MCF 10A (cell line): ENCODE results near the gene TMEM61. TPM values are rescaled to one million over a fixed set of nuclear protein-coding genes. Genes with fewer than 3 reads are reported as not detected.

Experiments
- BruUV-seq: library from RNA; stranded (reverse); fragments of 400-500 nt; replicated peaks from 2 replicates; lab custom pipeline; 2021; lab: Mats Ljungman, UMichigan
- CTCF ChIA-PET: fragments of 300-600 bp; sonication (Branson Sonifier 250); formaldehyde crosslinking; extraction: SDS; loops from one replicate; lab custom pipeline; 2021; ENCODE audit warnings: antibody characterized with exemption, inconsistent platforms; lab: Yijun Ruan, JAX
- POLR2A ChIA-PET: fragments of 300-600, 350-650 bp; sonication (Branson Sonifier 250); formaldehyde crosslinking; extraction: SDS; loops from one replicate; lab custom pipeline; 2020; ENCODE audit warnings: antibody characterized with exemption, inconsistent platforms; lab: Yijun Ruan, JAX
- DNase-seq: peaks from one replicate; pipeline ENCODE4 v3.0.0-alpha.2; 2018; ENCODE audit not compliant: unreplicated experiment
- H3K27ac Mint-ChIP-seq: one replicate; pipeline ENCODE4 v1.8.0; 2022; ENCODE audit warnings: mild to moderate bottlenecking, low read depth, mixed read lengths; ENCODE audit not compliant: unreplicated experiment
- H3K27me3 Mint-ChIP-seq: one replicate; pipeline ENCODE4 v1.8.0; 2022; ENCODE audit warnings: mixed read lengths; ENCODE audit not compliant: insufficient read depth, unreplicated experiment
- H3K36me3 Mint-ChIP-seq: one replicate; pipeline ENCODE4 v1.8.0; 2022; ENCODE audit warnings: mild to moderate bottlenecking, moderate library complexity, mixed read lengths; ENCODE audit not compliant: insufficient read depth, unreplicated experiment
- H3K4me1 Mint-ChIP-seq: one replicate; pipeline ENCODE4 v1.8.0; 2022; ENCODE audit warnings: mixed read lengths; ENCODE audit not compliant: insufficient read depth, unreplicated experiment
- H3K4me3 Mint-ChIP-seq: one replicate; pipeline ENCODE4 v1.8.0; 2022; ENCODE audit warnings: mild to moderate bottlenecking, moderate library complexity, mixed read lengths; ENCODE audit not compliant: unreplicated experiment
- H3K9me3 Mint-ChIP-seq: one replicate; pipeline ENCODE4 v1.8.0; 2022; ENCODE audit warnings: mixed read lengths; ENCODE audit not compliant: unreplicated experiment
- CTCF ChIP-seq: fragments of 200-600 bp; IDR thresholded peaks from one replicate; pipeline ENCODE4 v1.8.0; 2022; ENCODE audit warnings: antibody characterized with exemption, mild to moderate bottlenecking; ENCODE audit not compliant: unreplicated experiment
- intact Hi-C: fragments of 100-400 bp; cut with micrococcal nuclease; formaldehyde crosslinking; loops from 2 replicates; pipeline ENCODE4 v1.14.1; 2022
- total RNA-seq: library from RNA; stranded (reverse); gene quantifications from 2 replicates; pipeline ENCODE4 v1.2.3, GENCODE V29; 2022

The TMEM61 gene
- total RNA-seq, 1 experiment from 2014 or later = not detected

- intact Hi-C loops = no loop called here
- POLR2A ChIA-PET = no interaction called here
- H3K4me1 Mint-ChIP-seq = no peaks in the 10 kb centered on the region
- H3K36me3 Mint-ChIP-seq = no peaks in the 10 kb centered on the region
- DNase-seq = no peak
- no peak overlapping the region for H3K27ac Mint-ChIP-seq
- CTCF ChIA-PET = interaction anchor here (0.7 kb wide), 1 partner anchor 96 kb away, joined by 3 read pairs; no protein-coding TSS in a partner anchor
- no peak for TF ChIP-seq CTCF
- BruUV-seq = no TSS peak
- H3K4me3 Mint-ChIP-seq = no peak overlapping the region
- peaks cover 56% of the 10 kb centered on the region for H3K27me3 Mint-ChIP-seq
- no peaks in the 10 kb centered on the region for H3K9me3 Mint-ChIP-seq
These were observed 60.6 kb downstream of the TMEM61 start for GRCh38 chr1:55040933-55041494.

- Mint-ChIP-seq H3K27me3 (peaks cover 51% of the 10 kb centered on the region), H3K27ac (no peak overlapping the region), H3K4me3 (no peak overlapping the region), H3K9me3 (no peaks in the 10 kb centered on the region), H3K36me3 (no peaks in the 10 kb centered on the region), H3K4me1 (no peaks in the 10 kb centered on the region)
- CTCF ChIA-PET = no interaction called here
- BruUV-seq = no TSS peak
- POLR2A ChIA-PET = no interaction called here
- no peak for DNase-seq
- no peak for TF ChIP-seq CTCF
- intact Hi-C loops = no loop called here
These were observed 61.2 kb downstream of the TMEM61 start for GRCh38 chr1:55041613-55042012.

Other genes with a start within 250 kb of the TMEM61 start
- 4.7 and 5.4 TPM in 2 replicates for gene PARS2, start 216.1 kb upstream of the TMEM61 start, total RNA-seq
- 3.0 and 3.1 TPM in 2 replicates for gene TTC22, start 179.3 kb upstream of the TMEM61 start, total RNA-seq
- gene DHCR24, start 93.4 kb upstream of the TMEM61 start, total RNA-seq = 126 and 135 TPM in 2 replicates
- not detected in 2 replicates for gene BSND, start 18.3 kb downstream of the TMEM61 start, total RNA-seq
- not detected in 2 replicates for gene PCSK9, start 58.9 kb downstream of the TMEM61 start, total RNA-seq
- 38.0 and 45.7 TPM in 2 replicates for gene USP24, start 234.7 kb downstream of the TMEM61 start, total RNA-seq